K562 (cell line): Measurements from ENCODE around the gene KRTAP10-8. TPM values are rescaled to one million over a fixed set of nuclear protein-coding genes. Genes with fewer than 3 reads are reported as not detected.
"Not testable (repeated sequence)": the region's sequence is repeated elsewhere in the genome, so short reads cannot be mapped to it uniquely, and the experiment has no call there.

ENCODE experiments used
- ATAC-seq: fragments of 200-7000 bp; cut with Tn5 transposase; 3 replicates; pipeline ENCODE4 v1.9.1; 2020; ENCODE audit warnings: moderate library complexity
- BruUV-seq: library from RNA; stranded (reverse); fragments of 400-500 nt; replicated peaks from 2 replicates; lab custom pipeline; 2021; lab: Mats Ljungman, UMichigan
- CTCF ChIA-PET: fragments of 300-600 bp; formaldehyde crosslinking; extraction: SDS; loops from one replicate; lab custom pipeline; 2021; ENCODE audit warnings: low intra/inter-chr PET ratio; lab: Yijun Ruan, JAX
- POLR2A ChIA-PET: fragments of 300-600, 350-650 bp; sonication (Branson Sonifier 250); formaldehyde crosslinking; extraction: SDS; loops from one replicate; lab custom pipeline; 2021; ENCODE audit warnings: antibody characterized with exemption, inconsistent platforms; lab: Yijun Ruan, JAX
- DNase-seq, 4 experiments: peaks; one replicate each; pipeline versions ENCODE4 v3.0.0 to v3.0.0-alpha.2; 2011 to 2018; ENCODE audit warnings: low spot score in 3 of 4, mixed read lengths in 3 of 4; ENCODE audit errors: extremely low read depth in 1 of 4
- FAIRE-seq: peaks from 2 replicates; lab custom pipeline; 2011; peaks lifted over from hg19 to GRCh38; lab: Jason Lieb, UNC
- H2AFZ ChIP-seq: 2 replicates; pipeline ENCODE4 v1.6.0; 2011; ENCODE audit warnings: low read depth, low read length, control low read depth, inconsistent platforms
- H3K27ac ChIP-seq: fragments of 200-600 bp; 3 replicates; pipeline ENCODE4 v1.8.0; 2011; ENCODE audit warnings: low read depth, mild to moderate bottlenecking, control low read depth, inconsistent platforms, low read length, moderate library complexity, mixed read lengths; ENCODE audit errors: extremely low read depth
- H3K27me3 ChIP-seq, 2 experiments: fragments of 300-600 bp in 1 of 2; 2 replicates in 1 of 2; 3 replicates in 1 of 2; pipeline versions ENCODE4 v1.6.0 to v1.8.0; 2011; ENCODE audit warnings: inconsistent platforms in 2 of 2, low read length in 2 of 2, mild to moderate bottlenecking in 1 of 2, mixed read lengths in 1 of 2, moderate library complexity in 1 of 2; ENCODE audit not compliant: control insufficient read depth in 2 of 2, insufficient read depth in 2 of 2
- H3K36me3 ChIP-seq: fragments of 300-600 bp; 3 replicates; pipeline ENCODE4 v1.8.0; 2011; ENCODE audit warnings: mild to moderate bottlenecking, low read length, inconsistent platforms; ENCODE audit not compliant: control insufficient read depth, insufficient read depth
- H3K4me1 ChIP-seq, 2 experiments: fragments of 200-600 bp in 1 of 2; replicated peaks in 1 of 2; 2 replicates in 1 of 2; 3 replicates in 1 of 2; pipeline versions ENCODE4 v1.5.1 to v1.8.0; 2011; ENCODE audit warnings: inconsistent platforms in 2 of 2, low read length in 2 of 2, mild to moderate bottlenecking in 1 of 2, mixed read lengths in 1 of 2, moderate library complexity in 1 of 2; ENCODE audit not compliant: control insufficient read depth in 2 of 2, insufficient read depth in 2 of 2
- H3K4me2 ChIP-seq: 2 replicates; pipeline ENCODE4 v1.6.1; 2011; ENCODE audit warnings: low read length, control low read depth, inconsistent platforms, mixed read lengths; ENCODE audit not compliant: insufficient read depth
- H3K4me3 ChIP-seq: fragments of 200-600 bp; sonication (generic), shearing (Covaris generic); 2 replicates; pipeline ENCODE4 v1.5.1; 2016; ENCODE audit warnings: control low read depth, inconsistent platforms
- H3K79me2 ChIP-seq: fragments of 200-600 bp; 3 replicates; pipeline ENCODE4 v1.8.0; 2011; ENCODE audit warnings: low read length, inconsistent platforms; ENCODE audit not compliant: control insufficient read depth, insufficient read depth
- H3K9ac ChIP-seq, 2 experiments: 2 replicates each; pipeline versions ENCODE4 v1.6.0 to v1.6.1; 2011; ENCODE audit warnings: low read depth in 2 of 2, low read length in 2 of 2, control low read depth in 1 of 2, inconsistent platforms in 1 of 2, mild to moderate bottlenecking in 1 of 2, mixed read lengths in 1 of 2; ENCODE audit not compliant: insufficient read depth in 1 of 2
- H3K9me1 ChIP-seq: one replicate; pipeline ENCODE4 v1.6.0; 2011; ENCODE audit warnings: inconsistent platforms, mild to moderate bottlenecking, low read length, moderate library complexity; ENCODE audit not compliant: control insufficient read depth, insufficient read depth
- H3K9me3 ChIP-seq: replicated peaks from 2 replicates; pipeline ENCODE4 v1.5.1; 2011; ENCODE audit warnings: low read depth, low read length, inconsistent platforms; ENCODE audit not compliant: control insufficient read depth, insufficient read depth
- H4K20me1 ChIP-seq: replicated peaks from 2 replicates; pipeline ENCODE4 v1.6.1; 2011; ENCODE audit warnings: low read length, inconsistent platforms, mixed read lengths; ENCODE audit not compliant: control insufficient read depth, insufficient read depth
- ELF1 ChIP-seq: fragments of 200-800 bp; sonication (Bioruptor generic); IDR thresholded peaks from 2 replicates; pipeline ENCODE4 v1.6.1; 2016; ENCODE audit warnings: missing genetic modification characterization, missing compliant biosample characterization
- WGBS: fragments of 100-300 bp; shearing (Covaris generic); methylation state at CpG from one replicate; pipeline ENCODE4 v1.1.6; 2016; ENCODE audit warnings: low coverage, mixed read lengths; ENCODE audit not compliant: insufficient coverage; ENCODE audit errors: missing lambda C conversion rate; 5-methylcytosine and 5-hydroxymethylcytosine counted together
- in situ Hi-C: fragments of 300-500 bp; cut with MboI; formaldehyde crosslinking; loops from 4 replicates; pipeline ENCODE4 v1.15.0; 2018; ENCODE audit warnings: inconsistent platforms, mixed read lengths
- intact Hi-C: fragments of 100-400 bp; cut with micrococcal nuclease; formaldehyde crosslinking; loops from 2 replicates; pipeline ENCODE4 v1.14.2; 2022
- polyA plus RNA-seq, 8 experiments: library from polyadenylated mRNA; depleted of rRNA in 4 of 8; stranded (reverse) in 5 of 8; unstranded in 3 of 8; fragments of >200 nt; fragmentation: Nextera tagmentation in 2 of 8; fragmentation: Illumina TruSeq in 1 of 8; extraction: Ambion mirVana in 2 of 8; extraction: Trizol in 1 of 8; gene quantifications; 2 replicates each; pipeline versions ENCODE4 v1.2.1 to v1.2.3, GENCODE V29; 2011 to 2014; ENCODE audit warnings: inconsistent platforms in 1 of 8, missing spikeins in 1 of 8
- total RNA-seq, 7 experiments: library from RNA; depleted of rRNA in 6 of 7; stranded (reverse); fragments of >200 nt in 6 of 7; fragmentation: Illumina TruSeq in 2 of 7; extraction: Trizol in 2 of 7; gene quantifications; 2 replicates each; pipeline versions ENCODE4 v1.2.1 to v1.2.3, GENCODE V29; 2011 to 2021; ENCODE audit warnings: low replicate concordance in 1 of 7

Gene KRTAP10-8
- total and polyA plus RNA-seq, 9 of the 15 experiments (the other 6 are each of a cell fraction or from before 2014, with no cell fraction given): not detected

GRCh38 chr21:44573630-44574456 lies 38.0 kb upstream of the KRTAP10-8 start, which contains the start of gene KRTAP10-4:
Gene KRTAP10-4, plus strand, starts transcription at chr21:44573729. Its CDS starts 30 bp downstream, at chr21:44573759.
- ATAC-seq: not testable (repeated sequence)

GRCh38 chr21:44574457-44575306 lies 37.2 kb upstream of the KRTAP10-8 start:
- Histone ChIP-seq H3K79me2 (no peaks in the 10 kb centered on the region), H3K9me3 (no peaks in the 10 kb centered on the region; the same call in none of the 2 replicates), H3K9ac (no peak overlapping the region), H2AFZ (no peak overlapping the region), H3K36me3 (no peaks in the 10 kb centered on the region), H3K9me1 (no peaks in the 10 kb centered on the region), H3K4me3 (no peak overlapping the region), H3K4me1 (peaks cover 0 to 11% of the 10 kb centered on the region in 2 experiments; a peak in 1 of 5 replicates), H3K4me2 (no peak overlapping the region), H4K20me1 (no peaks in the 10 kb centered on the region), H3K27ac (no peak overlapping the region)
- DNase-seq (no peak), FAIRE-seq (no peak), ATAC-seq (no peak)
- WGBS: 1% methylated on average over 21 of the region's 21 CpGs
- ChIA-PET CTCF (no interaction called here), POLR2A (interaction anchor here (0.5 to 0.6 kb wide), 2 partner anchors 241 to 427 kb away, joined by 3 read pairs; no protein-coding TSS in a partner anchor)
- intact Hi-C loops (no loop called here), in situ Hi-C loops (no loop called here)
- no TSS peak for BruUV-seq
- TF ChIP-seq ELF1 (tag): no peak
- TF ChIP-seq, all 486 proteins: peak for 0
- H3K27me3 ChIP-seq: peaks cover 20 to 59% of the 10 kb centered on the region in 2 experiments; a peak in 4 of 5 replicates

More at GRCh38 chr21:44573630-44574456, 38.0 kb upstream of the KRTAP10-8 start, which contains the start of gene KRTAP10-4:
- H3K4me2 ChIP-seq, H3K4me3 ChIP-seq, H3K27ac ChIP-seq, H3K9me3 ChIP-seq, BruUV-seq, CTCF ChIA-PET, in situ Hi-C loops, H3K79me2 ChIP-seq, FAIRE-seq, DNase-seq, intact Hi-C loops, H2AFZ ChIP-seq, H3K9me1 ChIP-seq, H3K36me3 ChIP-seq, H4K20me1 ChIP-seq: not testable (repeated sequence)
- peak within 1 kb of the TSS in 1 of 2 experiments; percentile 33; a peak in 1 of 4 replicates for H3K9ac ChIP-seq
- H3K27me3 ChIP-seq: peaks cover 20 to 57% of the 10 kb centered on the region in 2 experiments; a peak in 4 of 5 replicates
- peaks cover 0 to 17% of the 10 kb centered on the region in 2 experiments; a peak in 1 of 5 replicates for H3K4me1 ChIP-seq
- POLR2A ChIA-PET: interaction anchor here (0.8 kb wide), 1 partner anchor 18 kb away, joined by 5 read pairs; the partner anchor contains the start of gene KRTAP10-6
- 4% methylated on average over 19 of the region's 25 CpGs for WGBS
